Kidney (tissue), 14 donors: ENCODE data around the gene CEP131. TPM values are rescaled to one million over a fixed set of nuclear protein-coding genes. Genes with fewer than 3 reads are reported as not detected.

ENCODE experiments used
- DNase-seq, 5 donors: peaks; one replicate each; pipeline ENCODE4 v3.0.0-alpha.2; 2013 to 2020
- FAIRE-seq: peaks from 2 replicates; lab custom pipeline; 2012; peaks lifted over from hg19 to GRCh38; lab: Jason Lieb, UNC
- H3K27ac ChIP-seq, 2 donors: one replicate each; pipeline ENCODE4 v1.7.0; 2013; ENCODE audit warnings: low read depth in 2 of 2, low read length in 2 of 2, inconsistent platforms in 1 of 2
- H3K27me3 ChIP-seq: one replicate; pipeline ENCODE4 v1.7.1; 2013; ENCODE audit warnings: low read length, inconsistent platforms; ENCODE audit not compliant: control insufficient read depth, insufficient read depth
- H3K36me3 ChIP-seq, 3 donors: one replicate each; pipeline versions ENCODE4 v1.7.0 to v1.7.1; 2013; ENCODE audit warnings: low read length in 3 of 3, control low read depth in 1 of 3, inconsistent platforms in 1 of 3; ENCODE audit not compliant: insufficient read depth in 3 of 3, control insufficient read depth in 2 of 3
- H3K4me1 ChIP-seq, 3 donors: one replicate each; pipeline versions ENCODE4 v1.7.0 to v1.7.1; 2013; ENCODE audit warnings: low read length in 3 of 3, inconsistent platforms in 1 of 3, low read depth in 1 of 3; ENCODE audit not compliant: control insufficient read depth in 2 of 3, insufficient read depth in 2 of 3
- H3K4me3 ChIP-seq, 3 donors: one replicate each; pipeline versions ENCODE4 v1.7.0 to v1.8.1; 2013; ENCODE audit warnings: low read length in 3 of 3, control low read depth in 1 of 3, inconsistent platforms in 1 of 3
- H3K9ac ChIP-seq, 3 donors: one replicate each; pipeline versions ENCODE4 v1.7.0 to v1.7.1; 2013; ENCODE audit warnings: low read length in 3 of 3, control low read depth in 1 of 3, inconsistent platforms in 1 of 3
- H3K9me3 ChIP-seq, 3 donors: one replicate each; pipeline versions ENCODE4 v1.7.0 to v1.7.1; 2013; ENCODE audit warnings: low read length in 3 of 3, control low read depth in 1 of 3, inconsistent platforms in 1 of 3; ENCODE audit not compliant: control insufficient read depth in 2 of 3, insufficient read depth in 1 of 3
- intact Hi-C: fragments of 100-400 bp; cut with DNase I; formaldehyde crosslinking; loops from one replicate; pipeline ENCODE4 v1.11.1; 2022
- polyA plus RNA-seq: library from polyadenylated mRNA; stranded (reverse); fragments of 350-450 nt; fragmentation: Illumina TruSeq; extraction: RNeasy Lipid Tissue Mini Kit (QIAGEN cat#74804); gene quantifications from one replicate; pipeline ENCODE4 v1.2.3, GENCODE V29; 2014; ENCODE audit warnings: low read depth, low replicate concordance; ENCODE audit not compliant: insufficient read depth
- total RNA-seq: library from RNA; stranded (reverse); fragmentation: NEBNext Ultra II Directional; extraction: Animal tissue kit (Norgen Biotek cat#: 25700); gene quantifications from one replicate; pipeline ENCODE4 v1.2.1, GENCODE V29; 2021
- TF ChIP-seq, protein P1 (sequence below): IDR thresholded peaks from 3 replicates; pipeline ENCODE4 v1.5.1; 2012; ENCODE audit warnings: mild to moderate bottlenecking, moderate library complexity, borderline replicate concordance; ENCODE audit not compliant: insufficient read depth; ENCODE audit errors: extremely low read depth
- donor health status: control.
- donor health status: control.
- donor health status: control.
- donor health status: control.
- donor health status: control.
- donor health status: DM: yes; HTN: yes; CAD: no.
- donor health status: Normal renal cell carcinoma (clear cell type).

CEP131 gene
- total and polyA plus RNA-seq, 2 donors from 2014 or later, result 6.9 to 7.5 TPM

DNA sequence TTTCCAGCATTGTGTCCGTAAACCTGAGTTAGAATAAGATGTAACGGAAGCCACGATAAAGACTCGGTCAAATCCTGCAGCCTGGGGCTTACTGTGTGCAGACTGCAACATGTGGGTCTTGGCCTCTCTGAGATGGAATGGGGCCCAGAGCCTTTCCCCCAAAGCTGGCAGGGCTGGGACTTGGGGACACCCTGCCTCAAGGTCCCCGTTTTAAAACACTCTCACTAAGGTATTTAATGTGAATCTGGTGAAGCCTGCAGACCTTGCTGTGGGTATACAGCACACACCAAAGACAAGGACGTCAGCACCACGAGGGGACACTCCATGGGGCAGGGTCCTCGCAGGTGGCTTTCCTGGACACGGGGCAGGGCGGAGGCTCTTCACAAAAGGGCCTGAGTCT lies 18.4 kb upstream of the CEP131 start:
- Histone ChIP-seq H3K9me3 (no peaks in the 10 kb centered on the region), H3K4me3 (no peak overlapping the region), H3K4me1 (peaks cover 0 to 20% (median 13%) of the 10 kb centered on the region in 3 donors), H3K36me3 (peaks cover 0 to 4% (median 0%) of the 10 kb centered on the region in 3 donors), H3K27ac (no peak overlapping the region), H3K27me3 (no peaks in the 10 kb centered on the region), H3K9ac (no peak overlapping the region)
- no peak for DNase-seq
- no peak for FAIRE-seq
- TF ChIP-seq, protein P1, sequence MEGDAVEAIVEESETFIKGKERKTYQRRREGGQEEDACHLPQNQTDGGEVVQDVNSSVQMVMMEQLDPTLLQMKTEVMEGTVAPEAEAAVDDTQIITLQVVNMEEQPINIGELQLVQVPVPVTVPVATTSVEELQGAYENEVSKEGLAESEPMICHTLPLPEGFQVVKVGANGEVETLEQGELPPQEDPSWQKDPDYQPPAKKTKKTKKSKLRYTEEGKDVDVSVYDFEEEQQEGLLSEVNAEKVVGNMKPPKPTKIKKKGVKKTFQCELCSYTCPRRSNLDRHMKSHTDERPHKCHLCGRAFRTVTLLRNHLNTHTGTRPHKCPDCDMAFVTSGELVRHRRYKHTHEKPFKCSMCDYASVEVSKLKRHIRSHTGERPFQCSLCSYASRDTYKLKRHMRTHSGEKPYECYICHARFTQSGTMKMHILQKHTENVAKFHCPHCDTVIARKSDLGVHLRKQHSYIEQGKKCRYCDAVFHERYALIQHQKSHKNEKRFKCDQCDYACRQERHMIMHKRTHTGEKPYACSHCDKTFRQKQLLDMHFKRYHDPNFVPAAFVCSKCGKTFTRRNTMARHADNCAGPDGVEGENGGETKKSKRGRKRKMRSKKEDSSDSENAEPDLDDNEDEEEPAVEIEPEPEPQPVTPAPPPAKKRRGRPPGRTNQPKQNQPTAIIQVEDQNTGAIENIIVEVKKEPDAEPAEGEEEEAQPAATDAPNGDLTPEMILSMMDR, result no peak
- intact Hi-C loops, result no loop called here

DNA sequence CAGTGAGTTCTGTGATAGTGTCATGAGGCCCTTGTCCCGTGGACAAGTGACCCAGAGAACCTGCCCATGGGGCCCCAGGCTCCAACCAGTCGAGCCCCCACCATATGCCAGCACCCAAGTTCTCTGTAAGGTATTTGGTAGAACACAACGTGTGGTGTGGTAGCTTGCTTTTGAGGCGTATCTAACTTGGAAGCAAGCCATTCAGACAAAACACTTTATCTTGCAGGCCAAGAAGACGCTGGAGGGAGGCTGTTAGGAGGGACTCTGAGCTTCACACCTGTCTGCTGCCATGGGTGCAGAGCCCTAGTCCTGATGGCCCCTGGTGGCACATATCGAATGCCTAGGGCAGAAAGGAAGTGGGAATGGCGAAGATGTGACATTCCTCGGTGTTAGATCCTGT lies 18.0 kb upstream of the CEP131 start:
- no peak for FAIRE-seq
- TF ChIP-seq, protein P1, result no peak
- H3K4me1 ChIP-seq, result peaks cover 0 to 20% (median 13%) of the 10 kb centered on the region in 3 donors
- no peak for DNase-seq
- H3K27me3 ChIP-seq, result no peaks in the 10 kb centered on the region
- H3K9me3 ChIP-seq, result no peaks in the 10 kb centered on the region
- H3K9ac ChIP-seq, result no peak overlapping the region
- intact Hi-C loops, result no loop called here
- H3K4me3 ChIP-seq, result no peak overlapping the region
- H3K27ac ChIP-seq, result no peak overlapping the region
- H3K36me3 ChIP-seq, result peaks cover 0 to 4% (median 0%) of the 10 kb centered on the region in 3 donors

DNA sequence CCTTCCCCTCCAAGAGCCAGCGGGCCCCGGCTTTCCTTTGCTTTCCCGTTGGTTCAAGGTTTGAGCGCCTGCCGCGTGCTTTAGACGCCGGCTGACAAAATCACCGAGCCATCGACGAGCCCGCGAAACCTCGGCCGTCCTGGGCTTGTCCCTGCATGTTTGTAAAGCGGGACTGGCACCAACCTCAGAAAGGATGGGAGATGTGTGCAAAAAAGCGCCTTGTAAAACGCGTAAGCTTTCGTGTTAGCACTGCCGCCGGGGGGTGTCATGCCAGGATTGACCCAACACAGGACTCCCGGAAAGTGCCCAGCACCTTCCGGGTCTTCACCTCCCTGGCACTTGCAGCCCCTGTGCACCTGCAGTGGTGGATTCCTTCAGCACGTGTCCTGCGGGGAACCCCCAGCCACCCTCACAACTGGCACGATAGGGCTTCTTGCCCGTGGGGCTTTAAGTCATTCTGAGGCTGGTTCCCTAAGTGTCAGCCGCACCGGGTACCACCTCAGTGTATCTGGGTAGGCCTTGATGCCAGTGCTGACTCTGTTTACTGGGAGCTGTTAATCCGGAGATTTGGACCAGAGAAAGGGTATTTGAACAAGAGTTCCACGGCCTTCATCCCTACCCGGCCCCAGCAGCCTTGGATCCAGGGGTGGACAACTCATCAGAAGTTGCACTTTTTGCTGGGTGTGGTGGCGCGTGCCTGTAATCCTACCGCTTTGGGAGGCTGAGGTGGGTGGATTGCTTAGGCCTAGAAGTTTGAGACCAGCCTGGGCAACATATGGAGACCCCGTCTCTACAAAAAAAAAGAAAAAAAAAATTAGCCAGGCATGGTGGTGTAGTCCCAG lies 17.2 kb upstream of the CEP131 start:
- TF ChIP-seq, protein P1, result no peak
- H3K9me3 ChIP-seq, result no peaks in the 10 kb centered on the region
- intact Hi-C loops, result no loop called here
- peaks cover 0 to 4% (median 0%) of the 10 kb centered on the region in 3 donors for H3K36me3 ChIP-seq
- H3K4me1 ChIP-seq, result peaks cover 0 to 19% (median 8%) of the 10 kb centered on the region in 3 donors
- no peak for DNase-seq
- no peaks in the 10 kb centered on the region for H3K27me3 ChIP-seq
- peak overlapping the region; percentile 27 to 81 (median 68) for H3K4me3 ChIP-seq
- FAIRE-seq, result no peak
- peak overlapping the region; percentile 2 to 69 (median 17) for H3K9ac ChIP-seq
- H3K27ac ChIP-seq, result no peak overlapping the region
